ENCODE data around the gene PNO1.
"Not testable (repeated sequence)": the region's sequence is repeated elsewhere in the genome, so short reads cannot be mapped to it uniquely, and the experiment has no call there.

DNA sequence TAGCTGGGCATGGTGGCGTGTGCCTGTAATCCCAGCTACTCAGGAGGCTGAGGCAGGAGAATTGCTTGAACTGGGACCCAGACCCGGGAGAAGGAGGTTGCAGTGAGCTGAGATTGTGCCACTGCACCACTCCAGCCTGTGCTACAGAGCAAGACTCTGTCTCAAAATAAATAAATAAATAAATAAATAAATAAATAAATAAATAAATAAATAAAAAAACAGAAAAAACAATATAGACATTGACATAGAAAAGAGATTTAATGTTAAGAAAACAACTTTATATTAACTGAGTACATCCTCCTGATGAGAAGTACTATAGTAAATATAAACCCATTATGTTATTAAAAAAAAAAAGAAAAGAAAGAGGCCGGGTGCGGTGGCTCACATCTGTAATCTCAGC lies 39.8 kb upstream of the PNO1 start:
- TF ChIP-seq, protein P1, sequence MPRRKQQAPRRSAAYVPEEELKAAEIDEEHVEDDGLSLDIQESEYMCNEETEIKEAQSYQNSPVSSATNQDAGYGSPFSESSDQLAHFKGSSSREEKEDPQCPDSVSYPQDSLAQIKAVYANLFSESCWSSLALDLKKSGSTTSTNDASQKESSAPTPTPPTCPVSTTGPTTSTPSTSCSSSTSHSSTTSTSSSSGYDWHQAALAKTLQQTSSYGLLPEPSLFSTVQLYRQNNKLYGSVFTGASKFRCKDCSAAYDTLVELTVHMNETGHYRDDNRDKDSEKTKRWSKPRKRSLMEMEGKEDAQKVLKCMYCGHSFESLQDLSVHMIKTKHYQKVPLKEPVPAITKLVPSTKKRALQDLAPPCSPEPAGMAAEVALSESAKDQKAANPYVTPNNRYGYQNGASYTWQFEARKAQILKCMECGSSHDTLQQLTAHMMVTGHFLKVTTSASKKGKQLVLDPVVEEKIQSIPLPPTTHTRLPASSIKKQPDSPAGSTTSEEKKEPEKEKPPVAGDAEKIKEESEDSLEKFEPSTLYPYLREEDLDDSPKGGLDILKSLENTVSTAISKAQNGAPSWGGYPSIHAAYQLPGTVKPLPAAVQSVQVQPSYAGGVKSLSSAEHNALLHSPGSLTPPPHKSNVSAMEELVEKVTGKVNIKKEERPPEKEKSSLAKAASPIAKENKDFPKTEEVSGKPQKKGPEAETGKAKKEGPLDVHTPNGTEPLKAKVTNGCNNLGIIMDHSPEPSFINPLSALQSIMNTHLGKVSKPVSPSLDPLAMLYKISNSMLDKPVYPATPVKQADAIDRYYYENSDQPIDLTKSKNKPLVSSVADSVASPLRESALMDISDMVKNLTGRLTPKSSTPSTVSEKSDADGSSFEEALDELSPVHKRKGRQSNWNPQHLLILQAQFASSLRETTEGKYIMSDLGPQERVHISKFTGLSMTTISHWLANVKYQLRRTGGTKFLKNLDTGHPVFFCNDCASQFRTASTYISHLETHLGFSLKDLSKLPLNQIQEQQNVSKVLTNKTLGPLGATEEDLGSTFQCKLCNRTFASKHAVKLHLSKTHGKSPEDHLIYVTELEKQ (tag by site-specific recombination; IDR thresholded peaks at IDR 0.05; ENCODE audit: borderline replicate concordance): not testable (repeated sequence)
- TF ChIP-seq, protein P2, sequence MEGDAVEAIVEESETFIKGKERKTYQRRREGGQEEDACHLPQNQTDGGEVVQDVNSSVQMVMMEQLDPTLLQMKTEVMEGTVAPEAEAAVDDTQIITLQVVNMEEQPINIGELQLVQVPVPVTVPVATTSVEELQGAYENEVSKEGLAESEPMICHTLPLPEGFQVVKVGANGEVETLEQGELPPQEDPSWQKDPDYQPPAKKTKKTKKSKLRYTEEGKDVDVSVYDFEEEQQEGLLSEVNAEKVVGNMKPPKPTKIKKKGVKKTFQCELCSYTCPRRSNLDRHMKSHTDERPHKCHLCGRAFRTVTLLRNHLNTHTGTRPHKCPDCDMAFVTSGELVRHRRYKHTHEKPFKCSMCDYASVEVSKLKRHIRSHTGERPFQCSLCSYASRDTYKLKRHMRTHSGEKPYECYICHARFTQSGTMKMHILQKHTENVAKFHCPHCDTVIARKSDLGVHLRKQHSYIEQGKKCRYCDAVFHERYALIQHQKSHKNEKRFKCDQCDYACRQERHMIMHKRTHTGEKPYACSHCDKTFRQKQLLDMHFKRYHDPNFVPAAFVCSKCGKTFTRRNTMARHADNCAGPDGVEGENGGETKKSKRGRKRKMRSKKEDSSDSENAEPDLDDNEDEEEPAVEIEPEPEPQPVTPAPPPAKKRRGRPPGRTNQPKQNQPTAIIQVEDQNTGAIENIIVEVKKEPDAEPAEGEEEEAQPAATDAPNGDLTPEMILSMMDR (tag by site-specific recombination; IDR thresholded peaks at IDR 0.05): not testable (repeated sequence)
- not testable (repeated sequence) for TF ChIP-seq ZEB2 (tag by site-specific recombination; IDR thresholded peaks at IDR 0.05)
- TF ChIP-seq ZBTB1 (tag by site-specific recombination; IDR thresholded peaks at IDR 0.05): peak; percentile 83; the same call in 1 of the 2 replicates
- TF ChIP-seq, protein P3, sequence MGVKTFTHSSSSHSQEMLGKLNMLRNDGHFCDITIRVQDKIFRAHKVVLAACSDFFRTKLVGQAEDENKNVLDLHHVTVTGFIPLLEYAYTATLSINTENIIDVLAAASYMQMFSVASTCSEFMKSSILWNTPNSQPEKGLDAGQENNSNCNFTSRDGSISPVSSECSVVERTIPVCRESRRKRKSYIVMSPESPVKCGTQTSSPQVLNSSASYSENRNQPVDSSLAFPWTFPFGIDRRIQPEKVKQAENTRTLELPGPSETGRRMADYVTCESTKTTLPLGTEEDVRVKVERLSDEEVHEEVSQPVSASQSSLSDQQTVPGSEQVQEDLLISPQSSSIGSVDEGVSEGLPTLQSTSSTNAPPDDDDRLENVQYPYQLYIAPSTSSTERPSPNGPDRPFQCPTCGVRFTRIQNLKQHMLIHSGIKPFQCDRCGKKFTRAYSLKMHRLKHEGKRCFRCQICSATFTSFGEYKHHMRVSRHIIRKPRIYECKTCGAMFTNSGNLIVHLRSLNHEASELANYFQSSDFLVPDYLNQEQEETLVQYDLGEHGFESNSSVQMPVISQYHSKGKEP (tag by site-specific recombination; IDR thresholded peaks at IDR 0.05): not testable (repeated sequence)
